ENCODE measurements around the gene SLC27A1.
"Not testable (repeated sequence)": the region's sequence is repeated elsewhere in the genome, so short reads cannot be mapped to it uniquely, and the experiment has no call there.

SLC27A1 gene

GRCh38 chr19:17456127-17456526 is 14.2 kb upstream of the SLC27A1 start:
- DNase-seq (ENCODE audit: low read depth), result no peak

GRCh38 chr19:17457616-17458015 is 12.7 kb upstream of the SLC27A1 start:
- DNase-seq (ENCODE audit: low read depth), result no peak

GRCh38 chr19:17458970-17459369 is 11.4 kb upstream of the SLC27A1 start:
- DNase-seq (ENCODE audit: low read depth), result no peak

- no peak for DNase-seq (ENCODE audit: low read depth)
Observed at GRCh38 chr19:17460372-17461230, 9.7 kb upstream of the SLC27A1 start, which contains the start of gene NXNL1. Gene NXNL1, minus strand, starts transcription at chr19:17460926. Its CDS starts 57 bp downstream, at chr19:17460869.

- DNase-seq (ENCODE audit: low read depth), result no peak
Observed at GRCh38 chr19:17466487-17466850, 3.9 kb upstream of the SLC27A1 start.

GRCh38 chr19:17467471-17468301 is 2.6 kb upstream of the SLC27A1 start:
- peak; percentile 18 for DNase-seq (ENCODE audit: low read depth)

GRCh38 chr19:17468302-17469091 is 1.8 kb upstream of the SLC27A1 start:
- DNase-seq (ENCODE audit: low read depth), result peak; percentile 50

GRCh38 chr19:17469092-17469480 is 1.2 kb upstream of the SLC27A1 start:
- DNase-seq (ENCODE audit: low read depth), result no peak

GRCh38 chr19:17469481-17470067 is 750 bp upstream of the SLC27A1 start:
- peak; percentile 97 for DNase-seq (ENCODE audit: low read depth)

GRCh38 chr19:17471410-17472125 is 1.2 kb downstream of the SLC27A1 start:
- DNase-seq (ENCODE audit: low read depth), result no peak

- peak; percentile 80 for DNase-seq (ENCODE audit: low read depth)
Observed at GRCh38 chr19:17473041-17473440, 2.7 kb downstream of the SLC27A1 start.

GRCh38 chr19:17475011-17475540 is 4.8 kb downstream of the SLC27A1 start:
- not testable (repeated sequence) for DNase-seq (ENCODE audit: low read depth)

- DNase-seq (ENCODE audit: low read depth), result peak; percentile 88
Observed at GRCh38 chr19:17475541-17476115, 5.3 kb downstream of the SLC27A1 start.

- peak; percentile 89 for DNase-seq (ENCODE audit: low read depth)
Observed at GRCh38 chr19:17479325-17479791, 9.0 kb downstream of the SLC27A1 start.

GRCh38 chr19:17481986-17482385 is 11.7 kb downstream of the SLC27A1 start:
- DNase-seq (ENCODE audit: low read depth), result no peak

GRCh38 chr19:17482877-17483604 is 12.7 kb downstream of the SLC27A1 start:
- no peak for DNase-seq (ENCODE audit: low read depth)

GRCh38 chr19:17483605-17484002 is 13.3 kb downstream of the SLC27A1 start:
- no peak for DNase-seq (ENCODE audit: low read depth)

GRCh38 chr19:17484520-17485185 is 14.3 kb downstream of the SLC27A1 start:
- no peak for DNase-seq (ENCODE audit: low read depth)

Data from EH (cell line).